HepG2 (cell line): ENCODE measurements around the gene SSU72. TPM values are rescaled to one million over a fixed set of nuclear protein-coding genes. Genes with fewer than 3 reads are reported as not detected.

Experiments used
- ATAC-seq: fragments of 200-7000 bp; cut with Tn5 transposase; 3 replicates; pipeline ENCODE4 v1.9.1; 2020; ENCODE audit warnings: mild to moderate bottlenecking, moderate library complexity
- BruUV-seq: library from RNA; stranded (reverse); fragments of 400-500 nt; replicated peaks from 2 replicates; lab custom pipeline; 2021; lab: Mats Ljungman, UMichigan
- CTCF ChIA-PET: fragments of 300-600 bp; formaldehyde crosslinking; extraction: SDS; loops from one replicate; lab custom pipeline; 2021; ENCODE audit warnings: low total read pairs, inconsistent platforms, low intra/inter-chr PET ratio; lab: Yijun Ruan, JAX
- POLR2A ChIA-PET: fragments of 350-600 bp; sonication (Branson Sonifier 250); formaldehyde crosslinking; loops from one replicate; lab custom pipeline; 2020; ENCODE audit warnings: antibody characterized with exemption, inconsistent platforms; lab: Yijun Ruan, JAX
- DNase-seq: peaks from one replicate; pipeline ENCODE4 v3.0.0-alpha.2; 2015; ENCODE audit warnings: low spot score
- FAIRE-seq: peaks from 3 replicates; lab custom pipeline; 2011; peaks lifted over from hg19 to GRCh38; lab: Jason Lieb, UNC
- H2AFZ ChIP-seq: one replicate; pipeline ENCODE4 v1.6.1; 2011; ENCODE audit warnings: low read length, inconsistent platforms
- H3K27ac ChIP-seq: fragments of 300-600 bp; 3 replicates; pipeline ENCODE4 v1.8.0; 2011; ENCODE audit warnings: mixed run types, mild to moderate bottlenecking, mixed read lengths, low read length, inconsistent platforms; ENCODE audit not compliant: insufficient read depth; ENCODE audit errors: extremely low read length
- H3K27me3 ChIP-seq, 2 experiments: fragments of 200-600 bp in 1 of 2; 2 replicates in 1 of 2; 3 replicates in 1 of 2; pipeline versions ENCODE4 v1.6.0 to v1.8.0; 2011; ENCODE audit warnings: low read length in 2 of 2, mild to moderate bottlenecking in 2 of 2, moderate library complexity in 2 of 2, inconsistent platforms in 1 of 2; ENCODE audit not compliant: insufficient read depth in 2 of 2, control insufficient read depth in 1 of 2
- H3K36me3 ChIP-seq, 2 experiments: fragments of 200-600 bp in 1 of 2; replicated peaks in 1 of 2; 2 replicates in 1 of 2; 3 replicates in 1 of 2; pipeline versions ENCODE4 v1.5.1 to v1.8.0; 2011; ENCODE audit warnings: low read length in 2 of 2, inconsistent platforms in 1 of 2; ENCODE audit not compliant: insufficient read depth in 2 of 2, control insufficient read depth in 1 of 2
- H3K4me1 ChIP-seq: 2 replicates; pipeline ENCODE4 v1.5.1; 2012; ENCODE audit warnings: low read length, inconsistent platforms; ENCODE audit not compliant: insufficient read depth
- H3K4me2 ChIP-seq: 2 replicates; pipeline ENCODE4 v1.6.0; 2011; ENCODE audit warnings: low read depth, low read length, inconsistent platforms
- H3K4me3 ChIP-seq, 3 experiments: fragments of 200-600 bp in 1 of 3; sonication (generic), shearing (Covaris generic) in 1 of 3; replicated peaks in 1 of 3; 2 replicates each; pipeline ENCODE4 v1.5.1; 2011 to 2016; ENCODE audit warnings: low read length in 3 of 3, inconsistent platforms in 2 of 3, low read depth in 2 of 3, mild to moderate bottlenecking in 2 of 3, control low read depth in 1 of 3, mixed read lengths in 1 of 3; ENCODE audit not compliant: insufficient read depth in 1 of 3
- H3K79me2 ChIP-seq: one replicate; pipeline ENCODE4 v1.6.1; 2011; ENCODE audit warnings: low read length, inconsistent platforms; ENCODE audit not compliant: insufficient read depth
- H3K9ac ChIP-seq: 2 replicates; pipeline ENCODE4 v1.6.0; 2011; ENCODE audit warnings: mild to moderate bottlenecking, low read depth, low read length, inconsistent platforms; ENCODE audit not compliant: insufficient read depth
- H3K9me3 ChIP-seq: 2 replicates; pipeline ENCODE4 v1.5.1; 2012; ENCODE audit warnings: mild to moderate bottlenecking, low read length
- H4K20me1 ChIP-seq: 2 replicates; pipeline ENCODE4 v1.6.0; 2011; ENCODE audit warnings: inconsistent platforms, mild to moderate bottlenecking, low read length, moderate library complexity; ENCODE audit not compliant: insufficient read depth
- MXD1 ChIP-seq: sonication (generic); formaldehyde crosslinking; IDR thresholded peaks from 2 replicates; pipeline ENCODE4 v1.4.0; 2020; ENCODE audit warnings: mild to moderate bottlenecking, missing genetic modification reagents
- RAD21 ChIP-seq: fragments of 450-650 bp; formaldehyde crosslinking; IDR thresholded peaks from 2 replicates; pipeline ENCODE4 v1.5.0; 2020; ENCODE audit warnings: mild to moderate bottlenecking
- SP1 ChIP-seq, 2 experiments: fragments of 450-650 bp in 1 of 2; sonication (generic) in 1 of 2; formaldehyde crosslinking in 1 of 2; IDR thresholded peaks; 2 replicates each; pipeline versions ENCODE4 v1.4.0 to v1.6.1; 2016 to 2020; ENCODE audit warnings: missing genetic modification reagents in 1 of 2
- ZBTB21 ChIP-seq: sonication (generic); formaldehyde crosslinking; IDR thresholded peaks from 2 replicates; pipeline ENCODE4 v1.4.0; 2020; ENCODE audit warnings: missing genetic modification reagents
- ZFP91 ChIP-seq: sonication (generic); formaldehyde crosslinking; IDR thresholded peaks from 2 replicates; pipeline ENCODE4 v1.9.0; 2022; ENCODE audit warnings: missing genetic modification reagents, mild to moderate bottlenecking, borderline replicate concordance
- ZNF576 ChIP-seq: sonication (generic); formaldehyde crosslinking; IDR thresholded peaks from 2 replicates; pipeline ENCODE4 v1.4.0; 2020; ENCODE audit warnings: mild to moderate bottlenecking, missing genetic modification reagents
- ZNF768 ChIP-seq: sonication (generic); formaldehyde crosslinking; IDR thresholded peaks from 2 replicates; pipeline ENCODE4 v1.4.0; 2020; ENCODE audit warnings: missing genetic modification reagents
- WGBS: methylation state at CpG from one replicate; pipeline ENCODE4 v1.1.6; 2017; ENCODE audit warnings: low lambda C conversion rate; 5-methylcytosine and 5-hydroxymethylcytosine counted together
- in situ Hi-C: cut with HindIII; loops from 2 replicates; pipeline ENCODE4 v1.10.0; 2017; ENCODE audit warnings: low pct_unique_long_range_greater_than_20kb; ENCODE audit not compliant: extremely low pct_ligation_motif_present
- intact Hi-C: fragments of 100-400 bp; cut with micrococcal nuclease; formaldehyde crosslinking; loops from one replicate; pipeline ENCODE4 v1.10.0; 2022; ENCODE audit not compliant: unreplicated experiment
- polyA plus RNA-seq, 8 experiments: library from polyadenylated mRNA; depleted of rRNA in 3 of 8; stranded (reverse) in 7 of 8; unstranded in 1 of 8; fragments of >200 nt; fragmentation: Illumina TruSeq in 4 of 8; extraction: Trizol in 4 of 8; gene quantifications; 2 replicates each; pipeline versions ENCODE4 v1.2.1 to v1.2.3, GENCODE V29; 2011 to 2016; ENCODE audit warnings: low read depth in 4 of 8, missing spikeins in 1 of 8, mixed read lengths in 1 of 8; ENCODE audit not compliant: insufficient read depth in 1 of 8
- total RNA-seq, 5 experiments: library from RNA; depleted of rRNA; stranded (reverse); fragments of >200 nt; fragmentation: Illumina TruSeq; extraction: Trizol; gene quantifications; 2 replicates each; pipeline ENCODE4 v1.2.3, GENCODE V29; 2016; ENCODE audit warnings: low read depth in 1 of 5

SSU72 gene
- total and polyA plus RNA-seq, 2 of the 13 experiments (the other 11 are each of a cell fraction or from before 2014, with no cell fraction given) = 42.8 to 67.1 TPM

GRCh38 chr1:1616838-1617237, 42.2 kb upstream of the SSU72 start:
- Histone ChIP-seq H3K27me3 (no peaks in the 10 kb centered on the region; a peak in 1 of 5 replicates), H3K36me3 (peaks cover 1 to 14% of the 10 kb centered on the region in 2 experiments; a peak in 2 of 5 replicates), H3K79me2 (peaks cover 18% of the 10 kb centered on the region), H3K4me3 (peak overlapping the region; percentile 90 to 100 (median 98)), H3K9ac (peak overlapping the region; percentile 100), H3K4me1 (peaks cover 30% of the 10 kb centered on the region), H3K4me2 (peak overlapping the region; percentile 91), H2AFZ (no peak overlapping the region), H3K9me3 (no peaks in the 10 kb centered on the region), H3K27ac (peak overlapping the region; percentile 35), H4K20me1 (peaks cover 8% of the 10 kb centered on the region; the same call in 1 of the 2 replicates)
- intact Hi-C loops (no loop called here), in situ Hi-C loops (loop anchor here (5.0 kb wide), 1 partner anchor 40 kb away; no protein-coding TSS in a partner anchor)
- ChIA-PET POLR2A (no interaction called here), CTCF (no interaction called here)
- FAIRE-seq (no peak), ATAC-seq (no peak), DNase-seq (no peak)
- BruUV-seq = no TSS peak
- TF ChIP-seq ZNF576 (CRISPR knock-in tag) = 0 out of 2 replicates have a peak, but pooled peaks have one; percentile 34
- peak; percentile 37; the same call in 1 of the 2 replicates for TF ChIP-seq ZFP91 (CRISPR knock-in tag)
- TF ChIP-seq ZBTB21 = no peak
- TF ChIP-seq MXD1 = 0 out of 2 replicates have a peak, but pooled peaks have one; percentile 46
- peak; percentile 5; the same call in 1 of the 2 replicates for TF ChIP-seq ZNF768 (CRISPR knock-in tag)
- TF ChIP-seq RAD21 = 0 out of 2 replicates have a peak, but pooled peaks have one; percentile 7
- no peak for TF ChIP-seq SP1 (IDR thresholded peaks at IDR 0.05)
- no peak for TF ChIP-seq SP1 (CRISPR knock-in tag; IDR thresholded peaks at IDR 0.05)
- 95% methylated on average over 4 of the region's 19 CpGs for WGBS
